ENCODE results near the gene LNPK.

DNA sequence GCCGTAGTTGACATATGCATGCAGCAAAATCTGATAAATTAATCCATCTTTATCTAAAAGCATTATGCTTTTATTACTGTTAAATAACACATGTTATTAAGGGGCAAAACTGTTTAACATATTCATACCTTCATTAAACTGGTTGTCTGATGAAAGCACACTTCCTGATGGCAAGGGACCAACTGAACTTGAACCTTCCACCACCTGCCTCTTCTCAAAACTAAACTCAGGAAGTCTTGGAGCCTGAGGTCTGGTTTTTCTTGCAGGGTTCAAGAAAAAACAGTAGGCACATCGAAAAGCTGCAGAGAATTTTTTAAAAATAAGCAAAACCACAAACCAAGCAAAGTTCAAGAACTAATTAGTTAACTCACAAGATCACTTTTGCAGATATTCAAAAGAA is 64.9 kb downstream of the LNPK start:
- TF ChIP-seq, protein P1, sequence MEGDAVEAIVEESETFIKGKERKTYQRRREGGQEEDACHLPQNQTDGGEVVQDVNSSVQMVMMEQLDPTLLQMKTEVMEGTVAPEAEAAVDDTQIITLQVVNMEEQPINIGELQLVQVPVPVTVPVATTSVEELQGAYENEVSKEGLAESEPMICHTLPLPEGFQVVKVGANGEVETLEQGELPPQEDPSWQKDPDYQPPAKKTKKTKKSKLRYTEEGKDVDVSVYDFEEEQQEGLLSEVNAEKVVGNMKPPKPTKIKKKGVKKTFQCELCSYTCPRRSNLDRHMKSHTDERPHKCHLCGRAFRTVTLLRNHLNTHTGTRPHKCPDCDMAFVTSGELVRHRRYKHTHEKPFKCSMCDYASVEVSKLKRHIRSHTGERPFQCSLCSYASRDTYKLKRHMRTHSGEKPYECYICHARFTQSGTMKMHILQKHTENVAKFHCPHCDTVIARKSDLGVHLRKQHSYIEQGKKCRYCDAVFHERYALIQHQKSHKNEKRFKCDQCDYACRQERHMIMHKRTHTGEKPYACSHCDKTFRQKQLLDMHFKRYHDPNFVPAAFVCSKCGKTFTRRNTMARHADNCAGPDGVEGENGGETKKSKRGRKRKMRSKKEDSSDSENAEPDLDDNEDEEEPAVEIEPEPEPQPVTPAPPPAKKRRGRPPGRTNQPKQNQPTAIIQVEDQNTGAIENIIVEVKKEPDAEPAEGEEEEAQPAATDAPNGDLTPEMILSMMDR (IDR thresholded peaks at IDR 0.05): no peak
- TF ChIP-seq POLR2A (IDR thresholded peaks at IDR 0.05) (no peak), EP300 (IDR thresholded peaks at IDR 0.05) (no peak)

All from ovary (tissue), 3 donors.